RPMI8226 (cell line): ENCODE data around the gene POLK.

Experiments used
- DNase-seq: peaks from one replicate; pipeline ENCODE4 v3.0.0-alpha.2; 2015

The POLK gene

DNA sequence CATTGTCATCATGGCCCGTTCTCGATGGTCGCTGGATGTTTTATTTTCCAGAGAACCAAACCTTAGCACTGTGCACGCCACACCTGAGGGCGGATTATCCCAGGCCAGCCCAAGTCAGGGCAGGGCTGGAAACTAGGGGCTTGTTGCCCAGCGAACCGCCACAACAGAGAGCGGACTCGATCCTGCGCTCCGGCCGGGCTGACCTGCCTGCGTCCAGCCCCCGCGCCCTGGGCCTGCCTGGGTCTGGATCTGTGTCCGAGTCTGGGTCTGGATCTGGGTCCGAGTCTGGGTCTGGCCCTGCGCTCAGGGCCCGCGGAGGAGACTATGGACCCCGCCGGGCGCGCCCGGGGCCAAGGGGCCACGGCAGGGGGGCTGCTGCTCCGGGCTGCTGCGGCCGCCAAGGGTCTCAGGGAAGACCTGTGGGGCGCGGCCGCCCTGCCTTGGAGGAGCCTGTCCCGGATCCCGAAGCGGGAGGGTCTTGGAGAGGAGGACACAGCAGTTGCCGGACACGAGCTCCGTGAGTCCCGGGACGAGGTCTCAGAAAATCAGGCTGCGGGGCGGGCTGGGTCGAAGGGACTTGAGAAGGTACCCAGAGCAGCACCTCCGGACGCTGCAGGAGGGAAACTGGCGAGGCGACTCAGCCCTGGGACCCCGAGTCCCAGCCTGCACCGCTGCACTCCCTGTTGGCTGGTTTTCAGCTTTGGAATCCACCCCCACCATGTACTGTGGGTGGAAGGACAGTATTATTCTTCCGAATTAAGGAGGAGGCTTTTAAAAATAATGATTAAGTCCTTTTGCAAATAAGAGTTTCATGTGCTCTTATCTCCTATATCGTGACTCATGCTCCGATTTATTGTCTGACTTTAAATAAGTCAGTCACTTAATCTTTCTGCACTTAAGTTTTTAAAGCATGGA lies 99.9 kb downstream of the POLK start, which contains the start of gene ANKDD1B:
TSS of gene ANKDD1B (plus strand) at position 143 of the 915 bp plus-strand sequence. CDS start at position 325, 182 bp downstream.
- no peak for DNase-seq

DNA sequence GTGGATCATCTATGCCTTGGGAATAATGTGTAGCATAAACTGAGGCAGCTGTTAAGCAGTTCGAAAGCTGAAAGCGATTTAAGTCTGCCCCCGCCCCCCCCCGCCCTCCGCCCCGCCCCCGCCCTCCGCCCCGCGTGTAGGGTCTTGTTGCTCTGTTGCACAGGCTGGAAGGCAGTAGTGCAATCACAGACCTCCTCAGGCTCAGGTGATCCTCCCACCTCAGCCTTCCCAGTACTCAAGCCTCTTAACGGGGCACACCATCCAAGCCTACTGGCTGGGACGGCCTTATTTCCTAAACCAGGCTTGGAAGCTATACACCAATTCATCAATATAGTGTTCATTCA lies 100.5 kb downstream of the POLK start:
- DNase-seq, result no peak

GRCh38 chr5:75612901-75613300 lies 101.2 kb downstream of the POLK start:
- no peak for DNase-seq

- DNase-seq, result no peak
These were observed 102.5 kb downstream of the POLK start for GRCh38 chr5:75614176-75614575.

DNA sequence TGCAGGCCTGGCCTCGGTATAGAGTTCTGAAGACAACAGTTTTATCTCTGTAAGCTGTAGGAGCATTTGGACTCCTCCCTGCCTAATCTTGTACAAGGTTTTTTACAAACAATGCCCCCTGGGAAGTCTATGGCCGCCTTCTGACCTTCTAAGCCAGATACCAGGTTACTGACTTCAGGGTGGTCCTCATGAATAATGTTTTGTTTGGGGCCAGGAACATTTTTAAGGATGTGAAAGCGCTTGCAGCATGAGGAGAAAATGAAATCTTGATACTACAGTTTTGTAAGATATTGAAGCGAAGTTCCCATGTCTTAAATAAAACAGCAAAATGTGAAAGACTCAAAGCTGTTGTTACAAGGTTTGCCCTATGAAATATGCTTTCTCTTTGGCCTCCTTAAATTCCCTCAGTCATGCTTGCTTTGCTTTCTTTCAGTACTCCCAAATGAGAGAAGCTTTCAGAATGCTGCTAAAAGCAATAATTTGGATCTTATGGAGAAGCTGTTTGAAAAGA lies 104.7 kb downstream of the POLK start:
- no peak for DNase-seq

GRCh38 chr5:75616971-75617621 lies 105.4 kb downstream of the POLK start:
- DNase-seq, result no peak

DNA sequence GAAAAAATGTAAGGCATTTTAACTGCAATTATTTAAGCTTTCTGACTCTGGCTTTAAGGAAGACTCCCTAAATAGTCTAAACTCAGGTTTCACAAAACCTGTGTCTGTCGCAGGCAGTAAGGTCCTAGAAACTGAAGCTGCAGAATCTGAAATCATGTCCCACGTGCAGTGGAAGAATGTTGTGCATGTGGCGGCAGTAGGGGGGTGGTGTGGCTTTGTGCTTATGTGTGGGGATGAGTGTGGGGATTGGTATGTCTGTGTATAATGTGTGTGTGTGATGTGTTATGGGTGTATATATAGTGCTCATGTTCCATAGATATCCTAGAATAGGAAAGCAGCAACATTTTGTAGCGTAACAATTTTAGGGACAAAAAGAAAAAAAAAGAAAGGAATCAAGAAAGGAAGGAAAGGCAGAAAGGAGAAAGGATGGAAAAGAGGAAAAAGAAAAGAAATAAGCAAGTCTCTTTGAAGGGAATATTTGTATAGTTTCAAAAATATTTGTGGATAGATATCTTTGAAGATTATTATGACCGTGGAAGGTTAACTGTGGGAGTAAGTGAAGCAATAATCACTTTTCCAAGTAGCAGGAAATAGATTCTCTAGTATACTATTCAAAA lies 106.2 kb downstream of the POLK start:
- no peak for DNase-seq

DNA sequence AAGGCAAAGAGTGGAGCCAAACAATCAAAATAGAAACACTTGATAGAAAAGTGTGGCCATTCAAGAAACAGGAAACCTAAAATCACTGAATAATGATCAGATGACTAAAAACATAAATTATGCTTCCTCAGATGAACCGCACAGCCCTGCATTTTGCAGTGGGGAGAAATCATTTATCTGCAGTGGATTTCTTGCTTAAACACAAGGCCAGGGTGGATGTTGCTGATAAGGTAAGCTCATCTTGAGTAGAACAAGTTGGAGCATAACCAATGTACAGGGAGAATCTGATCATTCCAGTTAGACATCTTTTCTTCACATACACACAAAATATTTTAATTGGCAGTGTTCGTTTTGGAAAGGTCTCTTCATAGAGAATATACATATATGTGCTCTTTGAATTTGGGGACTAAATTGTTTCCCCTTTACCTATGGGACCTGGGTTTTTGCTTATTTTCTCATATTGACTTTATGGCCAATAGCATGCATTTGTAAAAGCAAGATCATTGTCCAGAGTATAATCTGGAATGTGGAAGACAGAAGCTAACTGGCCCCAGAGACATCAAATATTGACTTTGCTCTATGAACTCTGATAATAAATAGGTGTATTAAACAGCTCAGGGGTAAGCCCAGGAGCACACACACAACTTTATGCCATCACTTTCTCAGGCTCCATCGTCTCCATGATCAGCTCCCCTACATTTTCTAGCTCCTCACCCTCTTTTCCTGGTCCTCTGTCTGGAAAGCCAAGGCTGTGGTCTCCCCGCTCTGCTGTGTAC lies 108.7 kb downstream of the POLK start:
- DNase-seq, result no peak

GRCh38 chr5:75622564-75622963 lies 110.9 kb downstream of the POLK start:
- no peak for DNase-seq

- no peak for DNase-seq
These were observed 112.2 kb downstream of the POLK start for GRCh38 chr5:75623846-75624245.

GRCh38 chr5:75626959-75627358 lies 115.3 kb downstream of the POLK start:
- DNase-seq, result no peak

GRCh38 chr5:75627801-75628200 lies 116.1 kb downstream of the POLK start:
- no peak for DNase-seq

DNA sequence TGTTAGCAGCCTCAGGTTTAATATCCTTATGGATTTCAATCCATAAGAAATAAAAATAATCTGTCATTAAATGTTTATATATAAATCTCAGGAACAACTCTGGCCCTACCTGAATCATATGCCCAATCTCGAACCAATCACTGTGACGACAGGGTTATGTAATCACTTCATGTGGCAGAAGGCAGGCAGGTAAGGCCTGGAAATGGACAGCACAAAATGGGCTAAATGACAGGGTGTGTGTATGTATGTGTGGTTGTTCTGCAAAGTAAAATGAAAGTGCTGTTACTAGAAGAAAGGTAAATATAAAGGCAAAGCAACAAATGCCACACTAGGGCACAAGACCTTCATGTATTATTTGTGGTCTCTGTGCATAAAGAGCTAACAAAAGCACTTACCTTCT lies 119.2 kb downstream of the POLK start:
- DNase-seq, result no peak

- no peak for DNase-seq
These were observed 120.6 kb downstream of the POLK start for GRCh38 chr5:75632321-75632720.

DNA sequence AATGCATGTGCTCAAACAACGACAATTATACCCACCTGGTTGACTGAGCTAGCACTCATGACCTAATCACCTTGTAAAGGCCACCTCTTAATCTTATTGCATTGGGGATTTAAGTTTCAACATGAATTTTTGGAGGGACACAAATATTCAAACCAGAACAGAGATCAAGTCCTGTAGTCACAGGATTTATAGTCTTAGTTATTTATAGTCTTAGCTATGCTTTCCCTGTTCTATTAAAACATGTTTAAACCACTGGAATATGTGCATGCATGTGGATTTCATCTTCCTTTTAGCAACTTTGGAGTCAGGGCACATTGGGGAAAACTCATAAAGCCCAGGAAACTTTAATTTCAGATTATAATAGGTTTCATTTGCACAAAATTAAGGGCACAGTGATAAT lies 126.3 kb downstream of the POLK start:
- no peak for DNase-seq

DNA sequence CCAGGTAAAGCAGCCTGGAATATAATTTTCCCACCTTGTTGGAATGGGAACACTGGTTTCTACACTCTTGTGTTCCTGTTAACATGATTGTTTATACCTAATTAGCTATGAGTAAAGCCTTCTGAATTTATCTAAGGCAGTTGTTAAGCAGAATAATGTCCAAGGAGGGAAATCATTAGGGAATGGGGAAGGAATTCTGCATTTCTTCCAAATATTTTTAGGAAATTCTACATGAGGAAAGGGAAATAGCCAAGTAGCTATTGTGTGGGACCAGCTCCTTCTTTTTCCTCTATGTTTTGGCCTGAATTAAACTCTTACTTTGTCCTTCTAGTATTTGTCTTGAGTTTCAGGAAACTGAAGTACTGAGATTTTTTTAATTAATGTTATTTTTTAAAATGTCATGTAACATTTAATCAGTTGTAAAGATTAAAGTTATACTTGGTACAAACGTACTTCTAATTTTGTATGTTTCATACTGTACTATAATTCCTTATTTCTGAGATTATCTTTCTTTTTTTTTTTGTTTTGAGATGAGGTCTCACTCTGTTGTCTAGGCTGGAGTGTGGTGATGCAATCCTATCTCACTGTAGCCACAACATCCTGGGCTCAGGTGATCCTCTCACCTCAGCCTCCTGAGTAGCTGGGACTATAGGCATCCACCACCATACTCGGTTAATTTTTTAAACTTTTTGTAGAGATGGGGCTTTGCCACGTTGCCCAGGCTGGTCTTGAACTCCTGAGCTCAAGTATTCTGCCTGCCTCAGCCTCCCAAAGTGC lies 128.0 kb downstream of the POLK start:
- no peak for DNase-seq

- DNase-seq, result no peak
These were observed 128.7 kb downstream of the POLK start for GRCh38 chr5:75640395-75640794.

GRCh38 chr5:75640826-75641225 lies 129.1 kb downstream of the POLK start:
- no peak for DNase-seq

DNA sequence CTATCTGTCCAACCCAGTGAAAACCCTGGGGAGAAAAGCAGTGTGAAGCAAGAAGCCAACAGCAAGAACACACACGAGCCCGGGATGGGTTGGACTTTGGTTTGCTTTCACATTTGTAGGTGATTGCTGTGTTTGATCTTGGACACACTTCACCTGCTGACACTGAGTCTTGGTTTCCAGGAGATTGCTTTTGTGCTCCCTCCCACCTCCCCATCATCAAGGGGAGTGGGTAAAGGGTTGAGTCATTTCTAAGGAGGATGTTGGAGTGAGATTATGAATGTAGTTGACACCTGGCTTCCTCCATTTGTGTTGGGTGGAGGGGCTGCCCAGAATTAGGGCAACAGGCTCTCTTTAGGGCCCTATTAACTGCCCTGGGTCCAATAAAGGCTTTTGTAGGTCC lies 137.0 kb downstream of the POLK start:
- no peak for DNase-seq
